Measurements from ENCODE around the gene P2RY2.
"Not testable (repeated sequence)": the region's sequence is repeated elsewhere in the genome, so short reads cannot be mapped to it uniquely, and the experiment has no call there.

P2RY2 gene

DNA sequence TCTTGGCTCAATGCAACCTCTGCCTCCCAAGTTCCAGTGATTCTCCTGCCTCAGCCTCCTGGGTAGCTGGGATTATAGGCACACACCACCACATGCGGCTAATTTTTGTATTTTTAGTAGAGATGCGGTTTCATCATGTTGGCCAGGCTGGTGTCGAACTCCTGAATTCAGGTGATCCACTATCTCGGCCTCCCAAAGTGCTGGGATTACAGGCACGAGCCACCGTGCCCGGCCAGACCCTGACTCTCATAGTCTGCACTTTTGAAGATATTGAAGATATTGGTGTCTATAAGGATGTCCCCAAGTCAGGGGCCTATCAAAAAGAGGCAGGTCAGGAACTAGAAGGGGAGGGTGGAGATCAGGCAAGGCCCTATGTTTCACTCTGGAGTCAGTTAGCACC lies 20.3 kb upstream of the P2RY2 start:
- not testable (repeated sequence) for H3K27ac ChIP-seq (ENCODE audit: low read depth, low read length); H3K4me3 ChIP-seq (ENCODE audit: low read depth, low read length); H3K36me3 ChIP-seq (ENCODE audit: control insufficient read depth, insufficient read depth, low read length); H3K9ac ChIP-seq (ENCODE audit: low read depth, low read length); H3K27me3 ChIP-seq (ENCODE audit: control insufficient read depth, insufficient read depth, low read length); H3K9me3 ChIP-seq (ENCODE audit: control insufficient read depth, insufficient read depth, low read length)
- peaks cover 31% of the 10 kb centered on the region for H3K4me1 ChIP-seq (ENCODE audit: control insufficient read depth, insufficient read depth, low read length)

DNA sequence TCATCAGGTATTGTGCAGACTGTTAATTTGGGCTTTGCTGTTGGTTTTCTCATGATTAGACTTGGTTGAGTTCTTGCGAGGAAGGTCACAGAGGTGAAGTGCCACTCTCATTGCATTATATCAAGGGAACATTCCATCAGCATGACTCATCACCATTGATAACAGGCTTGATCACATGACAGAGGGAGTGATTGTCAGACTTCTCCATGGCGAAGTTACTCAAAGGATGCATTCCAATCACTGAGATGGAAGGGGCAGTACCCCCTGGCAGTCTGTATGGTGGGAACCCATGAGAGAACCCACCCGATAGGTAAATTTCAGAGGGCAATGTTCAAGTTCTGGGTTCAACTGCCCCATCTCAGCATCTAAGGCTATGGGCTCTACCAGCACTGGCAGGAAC lies 19.4 kb upstream of the P2RY2 start:
- no peak overlapping the region for H3K27ac ChIP-seq (ENCODE audit: low read depth, low read length)
- H3K36me3 ChIP-seq (ENCODE audit: control insufficient read depth, insufficient read depth, low read length) = no peaks in the 10 kb centered on the region

DNA sequence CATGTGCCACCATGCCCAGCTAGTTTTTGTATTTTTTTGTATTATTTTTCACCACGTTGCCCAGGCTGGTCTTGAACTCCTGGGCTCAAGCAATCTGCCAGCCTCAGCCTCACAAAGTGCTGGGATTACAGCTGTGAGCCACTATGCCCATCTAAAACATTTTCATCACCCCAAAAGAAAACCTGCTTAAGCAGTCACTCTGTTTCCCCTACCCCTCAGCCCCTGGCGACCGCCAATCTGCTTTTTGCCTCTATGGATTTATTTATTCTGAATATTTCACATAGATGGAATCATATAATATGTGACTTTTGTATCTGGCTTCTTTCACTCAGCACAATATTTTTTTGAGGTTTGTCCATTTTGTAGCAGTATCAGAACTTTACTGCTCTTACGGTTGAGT lies 18.6 kb upstream of the P2RY2 start:
- H3K4me3 ChIP-seq (ENCODE audit: low read depth, low read length) = no peak overlapping the region
- no peak overlapping the region for H3K27ac ChIP-seq (ENCODE audit: low read depth, low read length)
- no peaks in the 10 kb centered on the region for H3K36me3 ChIP-seq (ENCODE audit: control insufficient read depth, insufficient read depth, low read length)
- no peaks in the 10 kb centered on the region for H3K9me3 ChIP-seq (ENCODE audit: control insufficient read depth, insufficient read depth, low read length)
- peaks cover 31% of the 10 kb centered on the region for H3K4me1 ChIP-seq (ENCODE audit: control insufficient read depth, insufficient read depth, low read length)
- H3K27me3 ChIP-seq (ENCODE audit: control insufficient read depth, insufficient read depth, low read length) = no peaks in the 10 kb centered on the region
- H3K9ac ChIP-seq (ENCODE audit: low read depth, low read length) = no peak overlapping the region

More for the DNA sequence above, 19.4 kb upstream of the P2RY2 start:
- Histone ChIP-seq H3K27me3 (ENCODE audit: control insufficient read depth, insufficient read depth, low read length) (no peaks in the 10 kb centered on the region), H3K9ac (ENCODE audit: low read depth, low read length) (no peak overlapping the region), H3K4me3 (ENCODE audit: low read depth, low read length) (no peak overlapping the region), H3K4me1 (ENCODE audit: control insufficient read depth, insufficient read depth, low read length) (peaks cover 31% of the 10 kb centered on the region), H3K9me3 (ENCODE audit: control insufficient read depth, insufficient read depth, low read length) (no peaks in the 10 kb centered on the region)

DNA sequence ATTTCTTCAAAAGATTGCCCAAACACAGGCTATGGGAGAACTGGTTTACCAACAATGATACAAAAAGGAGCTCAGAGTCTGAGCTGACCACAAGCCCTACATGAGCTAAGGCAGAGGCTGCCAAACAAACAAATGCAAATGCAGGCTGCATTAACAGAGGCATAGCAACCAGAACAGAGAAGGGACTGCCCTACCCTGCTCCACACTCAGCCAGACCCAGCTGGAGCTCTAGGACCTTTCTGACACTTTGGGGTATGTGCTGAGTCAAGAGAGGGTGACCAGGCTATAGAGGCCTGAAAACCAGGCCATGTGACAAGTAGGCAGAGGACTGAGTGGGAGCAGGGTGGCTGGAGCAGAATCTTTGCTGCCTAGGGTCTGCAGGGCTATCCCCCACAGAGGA lies 17.8 kb upstream of the P2RY2 start:
- Histone ChIP-seq H3K9ac (ENCODE audit: low read depth, low read length) (no peak overlapping the region), H3K4me3 (ENCODE audit: low read depth, low read length) (no peak overlapping the region)

DNA sequence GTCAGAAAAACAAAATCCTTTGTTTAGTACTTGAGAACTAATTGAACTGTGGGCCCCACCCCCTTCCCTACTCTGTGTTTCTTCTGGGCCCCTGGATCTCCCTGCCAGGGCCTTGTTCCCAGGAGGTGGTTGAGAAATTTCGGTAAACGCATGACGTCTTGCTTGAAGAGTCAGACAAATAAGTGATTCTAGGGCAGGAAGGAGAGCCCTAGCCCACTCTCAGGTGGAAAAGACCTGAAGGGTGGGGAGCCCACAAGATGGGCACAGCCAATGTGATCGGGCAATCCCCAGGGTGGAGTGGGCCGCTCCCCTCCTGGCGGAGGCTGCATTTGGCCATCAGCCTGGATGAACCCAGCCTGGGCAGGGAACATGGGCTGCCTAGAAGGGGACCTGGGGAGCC lies 16.8 kb upstream of the P2RY2 start:
- Histone ChIP-seq H3K9ac (ENCODE audit: low read depth, low read length) (no peak overlapping the region), H3K27ac (ENCODE audit: low read depth, low read length) (no peak overlapping the region), H3K4me3 (ENCODE audit: low read depth, low read length) (no peak overlapping the region), H3K4me1 (ENCODE audit: control insufficient read depth, insufficient read depth, low read length) (peaks cover 31% of the 10 kb centered on the region), H3K36me3 (ENCODE audit: control insufficient read depth, insufficient read depth, low read length) (no peaks in the 10 kb centered on the region), H3K27me3 (ENCODE audit: control insufficient read depth, insufficient read depth, low read length) (no peaks in the 10 kb centered on the region), H3K9me3 (ENCODE audit: control insufficient read depth, insufficient read depth, low read length) (no peaks in the 10 kb centered on the region)

More for the DNA sequence above, 17.8 kb upstream of the P2RY2 start:
- H3K36me3 ChIP-seq (ENCODE audit: control insufficient read depth, insufficient read depth, low read length) = no peaks in the 10 kb centered on the region
- H3K9me3 ChIP-seq (ENCODE audit: control insufficient read depth, insufficient read depth, low read length) = no peaks in the 10 kb centered on the region
- peaks cover 31% of the 10 kb centered on the region for H3K4me1 ChIP-seq (ENCODE audit: control insufficient read depth, insufficient read depth, low read length)
- no peaks in the 10 kb centered on the region for H3K27me3 ChIP-seq (ENCODE audit: control insufficient read depth, insufficient read depth, low read length)
- H3K27ac ChIP-seq (ENCODE audit: low read depth, low read length) = peak overlapping the region; percentile 75

GRCh38 chr11:73201888-73202780 lies 15.9 kb upstream of the P2RY2 start:
- Histone ChIP-seq H3K9ac (ENCODE audit: low read depth, low read length) (no peak overlapping the region), H3K4me3 (ENCODE audit: low read depth, low read length) (no peak overlapping the region), H3K4me1 (ENCODE audit: control insufficient read depth, insufficient read depth, low read length) (peaks cover 31% of the 10 kb centered on the region), H3K27ac (ENCODE audit: low read depth, low read length) (no peak overlapping the region), H3K36me3 (ENCODE audit: control insufficient read depth, insufficient read depth, low read length) (no peaks in the 10 kb centered on the region), H3K27me3 (ENCODE audit: control insufficient read depth, insufficient read depth, low read length) (no peaks in the 10 kb centered on the region), H3K9me3 (ENCODE audit: control insufficient read depth, insufficient read depth, low read length) (no peaks in the 10 kb centered on the region)

GRCh38 chr11:73203322-73203721 lies 14.8 kb upstream of the P2RY2 start:
- H3K36me3 ChIP-seq (ENCODE audit: control insufficient read depth, insufficient read depth, low read length) = no peaks in the 10 kb centered on the region
- no peaks in the 10 kb centered on the region for H3K9me3 ChIP-seq (ENCODE audit: control insufficient read depth, insufficient read depth, low read length)
- no peak overlapping the region for H3K27ac ChIP-seq (ENCODE audit: low read depth, low read length)
- no peak overlapping the region for H3K9ac ChIP-seq (ENCODE audit: low read depth, low read length)
- no peak overlapping the region for H3K4me3 ChIP-seq (ENCODE audit: low read depth, low read length)
- peaks cover 31% of the 10 kb centered on the region for H3K4me1 ChIP-seq (ENCODE audit: control insufficient read depth, insufficient read depth, low read length)
- H3K27me3 ChIP-seq (ENCODE audit: control insufficient read depth, insufficient read depth, low read length) = no peaks in the 10 kb centered on the region

GRCh38 chr11:73203790-73204189 lies 14.3 kb upstream of the P2RY2 start:
- Histone ChIP-seq H3K27me3 (ENCODE audit: control insufficient read depth, insufficient read depth, low read length) (no peaks in the 10 kb centered on the region), H3K36me3 (ENCODE audit: control insufficient read depth, insufficient read depth, low read length) (no peaks in the 10 kb centered on the region), H3K4me3 (ENCODE audit: low read depth, low read length) (no peak overlapping the region), H3K9ac (ENCODE audit: low read depth, low read length) (no peak overlapping the region), H3K4me1 (ENCODE audit: control insufficient read depth, insufficient read depth, low read length) (peaks cover 26% of the 10 kb centered on the region), H3K27ac (ENCODE audit: low read depth, low read length) (no peak overlapping the region), H3K9me3 (ENCODE audit: control insufficient read depth, insufficient read depth, low read length) (no peaks in the 10 kb centered on the region)

- Histone ChIP-seq H3K4me1 (ENCODE audit: control insufficient read depth, insufficient read depth, low read length) (peaks cover 22% of the 10 kb centered on the region), H3K27ac (ENCODE audit: low read depth, low read length) (no peak overlapping the region), H3K27me3 (ENCODE audit: control insufficient read depth, insufficient read depth, low read length) (no peaks in the 10 kb centered on the region), H3K4me3 (ENCODE audit: low read depth, low read length) (no peak overlapping the region), H3K9ac (ENCODE audit: low read depth, low read length) (no peak overlapping the region), H3K36me3 (ENCODE audit: control insufficient read depth, insufficient read depth, low read length) (no peaks in the 10 kb centered on the region), H3K9me3 (ENCODE audit: control insufficient read depth, insufficient read depth, low read length) (no peaks in the 10 kb centered on the region)
Observed at GRCh38 chr11:73204711-73205121, 13.4 kb upstream of the P2RY2 start.

DNA sequence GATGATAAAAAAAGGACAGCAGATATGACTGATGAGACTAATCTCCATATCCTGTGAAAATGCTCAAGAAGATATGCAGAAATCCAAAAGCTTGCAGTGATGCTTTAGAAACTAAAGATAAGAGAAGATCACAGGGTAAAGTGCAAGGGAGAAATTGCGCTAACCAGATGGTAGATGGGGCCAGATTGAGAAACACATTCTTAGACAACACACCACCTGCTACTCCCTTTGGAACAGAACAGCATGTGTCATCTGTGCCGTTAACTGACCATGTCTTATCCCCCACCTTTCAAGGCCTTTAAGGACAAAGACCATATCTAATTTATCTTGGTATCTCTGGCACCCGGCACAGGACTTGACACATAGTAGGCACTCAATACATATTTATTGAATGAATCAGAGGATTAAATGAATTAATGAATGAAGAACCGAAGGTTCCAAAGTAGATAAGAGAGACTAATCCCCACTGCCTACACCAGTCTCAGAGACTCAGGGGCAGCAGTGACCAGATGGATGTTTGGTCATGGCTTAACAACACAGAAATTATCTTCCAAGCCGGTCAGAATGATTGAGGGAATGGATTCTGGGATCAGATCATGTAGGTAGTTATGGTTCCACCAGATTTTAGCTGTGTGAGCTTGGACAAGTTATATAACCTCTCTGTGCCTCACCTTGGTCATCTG lies 12.3 kb upstream of the P2RY2 start:
- no peaks in the 10 kb centered on the region for H3K36me3 ChIP-seq (ENCODE audit: control insufficient read depth, insufficient read depth, low read length)
- no peak overlapping the region for H3K4me3 ChIP-seq (ENCODE audit: low read depth, low read length)
- H3K27me3 ChIP-seq (ENCODE audit: control insufficient read depth, insufficient read depth, low read length) = no peaks in the 10 kb centered on the region
- no peak overlapping the region for H3K9ac ChIP-seq (ENCODE audit: low read depth, low read length)
- H3K9me3 ChIP-seq (ENCODE audit: control insufficient read depth, insufficient read depth, low read length) = no peaks in the 10 kb centered on the region
- H3K4me1 ChIP-seq (ENCODE audit: control insufficient read depth, insufficient read depth, low read length) = peaks cover 11% of the 10 kb centered on the region
- no peak overlapping the region for H3K27ac ChIP-seq (ENCODE audit: low read depth, low read length)

- Histone ChIP-seq H3K4me1 (ENCODE audit: control insufficient read depth, insufficient read depth, low read length) (peaks cover under 1% of the 10 kb centered on the region; the same call in 1 of the 2 replicates), H3K9me3 (ENCODE audit: control insufficient read depth, insufficient read depth, low read length) (no peaks in the 10 kb centered on the region), H3K27me3 (ENCODE audit: control insufficient read depth, insufficient read depth, low read length) (no peaks in the 10 kb centered on the region), H3K4me3 (ENCODE audit: low read depth, low read length) (no peak overlapping the region), H3K36me3 (ENCODE audit: control insufficient read depth, insufficient read depth, low read length) (no peaks in the 10 kb centered on the region), H3K9ac (ENCODE audit: low read depth, low read length) (no peak overlapping the region), H3K27ac (ENCODE audit: low read depth, low read length) (no peak overlapping the region)
Observed at GRCh38 chr11:73206801-73207200, 11.3 kb upstream of the P2RY2 start.

All from HUES48 (cell line).